A673 (cell line): ENCODE data around the gene MYOG.

Source experiments
- EZH2 ChIP-seq: fragments of 200-600 bp; sonication (generic); IDR thresholded peaks from 2 replicates; pipeline ENCODE4 v1.6.1; 2017; ENCODE audit warnings: borderline replicate concordance, low read depth, mild to moderate bottlenecking, mixed read lengths, antibody characterized with exemption, low read length; ENCODE audit not compliant: poor library complexity, severe bottlenecking
- TF ChIP-seq, protein P1 (sequence below): fragments of 300-800, 200-600 bp; sonication (generic); conservative IDR thresholded peaks from 2 replicates; pipeline ENCODE4 v1.5.1; 2017; ENCODE audit warnings: low read depth, mild to moderate bottlenecking, antibody characterized with exemption, low read length, moderate library complexity, mixed read lengths

DNA sequence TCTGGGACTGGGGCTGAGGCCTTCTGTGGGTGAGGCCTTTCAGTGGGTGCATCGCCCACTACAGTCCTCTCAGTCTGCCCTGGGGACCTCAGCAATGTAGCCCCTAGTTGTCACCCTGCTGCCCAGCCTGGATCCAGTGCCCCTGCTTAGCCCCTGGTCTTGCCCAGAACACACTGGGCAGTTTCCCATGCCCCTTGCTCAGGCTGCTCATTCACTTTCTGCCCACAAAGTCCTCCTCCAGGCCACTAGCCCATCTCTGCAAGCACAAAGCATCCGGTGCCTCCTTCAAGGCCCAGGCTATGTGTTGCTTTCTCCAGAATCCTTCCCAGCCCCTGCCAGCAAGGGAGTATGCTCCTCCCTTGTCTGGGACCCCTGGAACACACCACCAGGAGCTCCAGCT, 36.3 kb upstream of the MYOG start:
- TF ChIP-seq, protein P1, sequence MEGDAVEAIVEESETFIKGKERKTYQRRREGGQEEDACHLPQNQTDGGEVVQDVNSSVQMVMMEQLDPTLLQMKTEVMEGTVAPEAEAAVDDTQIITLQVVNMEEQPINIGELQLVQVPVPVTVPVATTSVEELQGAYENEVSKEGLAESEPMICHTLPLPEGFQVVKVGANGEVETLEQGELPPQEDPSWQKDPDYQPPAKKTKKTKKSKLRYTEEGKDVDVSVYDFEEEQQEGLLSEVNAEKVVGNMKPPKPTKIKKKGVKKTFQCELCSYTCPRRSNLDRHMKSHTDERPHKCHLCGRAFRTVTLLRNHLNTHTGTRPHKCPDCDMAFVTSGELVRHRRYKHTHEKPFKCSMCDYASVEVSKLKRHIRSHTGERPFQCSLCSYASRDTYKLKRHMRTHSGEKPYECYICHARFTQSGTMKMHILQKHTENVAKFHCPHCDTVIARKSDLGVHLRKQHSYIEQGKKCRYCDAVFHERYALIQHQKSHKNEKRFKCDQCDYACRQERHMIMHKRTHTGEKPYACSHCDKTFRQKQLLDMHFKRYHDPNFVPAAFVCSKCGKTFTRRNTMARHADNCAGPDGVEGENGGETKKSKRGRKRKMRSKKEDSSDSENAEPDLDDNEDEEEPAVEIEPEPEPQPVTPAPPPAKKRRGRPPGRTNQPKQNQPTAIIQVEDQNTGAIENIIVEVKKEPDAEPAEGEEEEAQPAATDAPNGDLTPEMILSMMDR: no peak
- TF ChIP-seq EZH2: no peak
